HG02870 (cell line): ENCODE measurements around the gene ORC4.

Source experiments
- ATAC-seq: cut with Tn5 transposase; IDR thresholded peaks from one replicate; pipeline ENCODE4 v1.9.1; 2021; ENCODE audit warnings: mild to moderate bottlenecking, moderate library complexity; ENCODE audit not compliant: unreplicated experiment

Gene ORC4

DNA sequence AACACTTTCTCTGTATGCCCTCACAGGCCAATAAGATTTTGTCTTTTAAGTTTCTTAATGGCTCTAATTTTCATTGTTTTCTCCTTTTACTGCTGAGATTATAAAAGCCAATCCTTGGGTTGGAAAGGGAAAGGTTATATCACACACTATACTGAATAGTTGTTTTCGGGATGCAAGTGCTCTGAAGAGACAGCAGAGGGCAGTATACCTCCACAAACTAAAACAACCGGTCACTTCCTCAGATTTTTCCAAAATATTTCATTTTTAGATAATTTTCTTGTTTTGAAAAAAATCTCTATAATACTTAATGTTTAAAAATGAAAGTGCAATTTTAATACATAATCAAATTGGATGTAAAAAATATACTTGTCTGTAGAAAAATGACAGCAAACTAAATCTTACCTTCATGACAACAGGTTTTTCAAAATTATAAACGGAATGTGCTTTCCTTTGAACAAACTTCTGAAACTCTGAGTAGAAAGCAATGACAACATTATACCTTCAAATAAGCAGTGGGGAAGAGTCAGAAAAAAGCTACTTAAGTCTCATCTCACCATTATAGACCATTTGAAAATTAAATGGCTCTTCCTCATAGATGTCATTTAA lies 82.7 kb downstream of the ORC4 start:
- no peak for ATAC-seq

GRCh38 chr2:147934881-147935620 lies 85.5 kb downstream of the ORC4 start:
- ATAC-seq, result no peak

- ATAC-seq, result no peak
Observed at GRCh38 chr2:147933931-147934330, 86.6 kb downstream of the ORC4 start.

GRCh38 chr2:147927053-147927588 lies 93.4 kb downstream of the ORC4 start:
- ATAC-seq, result no peak

DNA sequence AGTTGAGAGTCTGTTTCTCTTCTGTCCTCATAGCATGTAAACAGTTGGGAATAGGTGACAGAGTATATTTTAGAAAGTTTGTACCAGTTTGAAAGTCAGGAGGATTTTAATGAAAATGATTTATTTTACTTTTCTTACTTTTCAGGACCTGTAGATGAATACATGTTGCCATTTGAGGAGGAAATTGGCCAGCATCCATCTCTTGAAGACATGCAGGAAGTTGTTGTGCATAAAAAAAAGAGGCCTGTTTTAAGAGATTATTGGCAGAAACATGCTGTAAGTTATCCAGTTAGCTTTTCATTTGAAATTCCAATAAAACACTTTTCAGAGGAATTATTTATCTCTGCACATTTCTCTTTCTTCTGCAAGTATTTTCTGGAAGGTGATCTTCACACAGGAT lies 94.7 kb downstream of the ORC4 start:
- ATAC-seq, result no peak

GRCh38 chr2:147924647-147925046 lies 95.9 kb downstream of the ORC4 start:
- ATAC-seq, result no peak

GRCh38 chr2:147923846-147924245 lies 96.7 kb downstream of the ORC4 start:
- no peak for ATAC-seq

GRCh38 chr2:147917161-147917560 lies 103.4 kb downstream of the ORC4 start:
- ATAC-seq, result no peak

GRCh38 chr2:147916723-147917122 lies 103.8 kb downstream of the ORC4 start:
- ATAC-seq, result no peak

GRCh38 chr2:147916067-147916466 lies 104.5 kb downstream of the ORC4 start:
- no peak for ATAC-seq

GRCh38 chr2:147913701-147914480 lies 106.6 kb downstream of the ORC4 start:
- no peak for ATAC-seq

- ATAC-seq, result no peak
Observed at GRCh38 chr2:147910990-147911473, 109.5 kb downstream of the ORC4 start.

DNA sequence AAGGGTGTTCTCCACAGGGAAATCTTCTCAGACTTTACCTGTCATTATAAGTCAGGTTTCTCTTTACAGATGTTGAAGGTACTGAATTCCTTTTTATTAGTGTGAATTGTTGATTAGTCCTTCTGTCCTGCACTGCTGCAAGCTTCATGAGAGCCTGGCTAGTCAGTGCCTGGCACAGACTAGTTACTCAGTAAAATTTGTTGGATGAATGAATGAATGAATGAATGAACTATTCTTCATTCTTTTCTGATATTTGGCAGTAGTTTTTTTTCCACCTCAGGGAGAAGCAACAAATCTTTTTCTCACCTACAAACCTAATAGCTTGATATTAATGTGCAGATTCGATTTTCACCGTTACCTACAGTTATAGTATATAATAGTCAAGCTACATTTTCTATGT lies 111.4 kb downstream of the ORC4 start:
- no peak for ATAC-seq

GRCh38 chr2:147904051-147904450 lies 116.5 kb downstream of the ORC4 start:
- ATAC-seq, result no peak

GRCh38 chr2:147888680-147889079 lies 131.9 kb downstream of the ORC4 start:
- peak; percentile 89 for ATAC-seq

GRCh38 chr2:147886136-147886535 lies 134.4 kb downstream of the ORC4 start:
- no peak for ATAC-seq

DNA sequence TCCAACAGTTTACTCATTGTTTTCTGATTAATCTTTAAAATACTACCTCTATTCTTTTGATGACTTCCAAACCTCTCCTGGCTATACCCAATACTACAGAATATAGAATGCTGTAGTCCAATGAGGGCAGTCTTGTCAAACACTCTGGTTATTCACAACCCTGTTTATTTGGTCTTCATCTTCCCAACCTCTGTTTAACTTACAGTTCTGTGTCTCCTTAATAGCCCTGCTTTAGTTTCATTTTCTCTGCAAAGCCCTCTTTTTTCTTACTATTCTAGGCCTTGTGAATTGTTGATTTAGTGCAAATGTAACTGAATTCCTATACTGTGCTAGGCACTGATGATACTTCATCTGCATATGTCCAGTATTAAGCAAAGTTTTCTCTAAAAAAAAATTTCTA lies 135.7 kb downstream of the ORC4 start:
- no peak for ATAC-seq

GRCh38 chr2:147882631-147883030 lies 137.9 kb downstream of the ORC4 start:
- ATAC-seq, result no peak
